Type B pancreatic cell (in vitro differentiated cells): Measurements from ENCODE around the gene EMD. TPM values are rescaled to one million over a fixed set of nuclear protein-coding genes. Genes with fewer than 3 reads are reported as not detected.
A peak's percentile ranks its signal among the peaks of the same experiment; 100 is the strongest.
"Not testable (repeated sequence)": the region's sequence is repeated elsewhere in the genome, so short reads cannot be mapped to it uniquely, and the experiment has no call there.

ENCODE experiments used
- DNase-seq: peaks from one replicate; pipeline ENCODE4 v3.0.0; 2021; ENCODE audit warnings: mixed read lengths; ENCODE audit not compliant: unreplicated experiment; ENCODE audit errors: extremely low spot score
- H3K27ac Mint-ChIP-seq: 2 replicates; pipeline ENCODE4 v1.8.0; 2021; ENCODE audit warnings: mild to moderate bottlenecking, mixed read lengths
- H3K27me3 Mint-ChIP-seq: 2 replicates; pipeline ENCODE4 v1.8.0; 2021; ENCODE audit warnings: mixed read lengths
- H3K36me3 Mint-ChIP-seq: 2 replicates; pipeline ENCODE4 v1.8.0; 2021; ENCODE audit warnings: mixed read lengths
- H3K4me1 Mint-ChIP-seq: one replicate; pipeline ENCODE4 v1.8.0; 2021; ENCODE audit warnings: mixed read lengths; ENCODE audit not compliant: unreplicated experiment
- H3K4me3 Mint-ChIP-seq: 2 replicates; pipeline ENCODE4 v1.8.0; 2021; ENCODE audit warnings: mild to moderate bottlenecking, mixed read lengths
- H3K9me3 Mint-ChIP-seq: 2 replicates; pipeline ENCODE4 v1.8.0; 2021; ENCODE audit warnings: mixed read lengths
- CTCF ChIP-seq: fragments of 200-600 bp; sonication (generic); conservative IDR thresholded peaks from 2 replicates; pipeline ENCODE4 v1.5.0; 2021; ENCODE audit warnings: antibody characterized with exemption, mild to moderate bottlenecking
- total RNA-seq: library from RNA; stranded (reverse); gene quantifications from 2 replicates; pipeline ENCODE4 v1.2.1, GENCODE V29; 2021; ENCODE audit warnings: low replicate concordance

EMD gene
- total RNA-seq, 1 donor from 2014 or later = 56.7 TPM

- Mint-ChIP-seq H3K9me3 (no peaks in the 10 kb centered on the region), H3K27ac (peak overlapping the region; percentile 52), H3K4me3 (no peak overlapping the region), H3K4me1 (peaks cover 4% of the 10 kb centered on the region), H3K27me3 (no peaks in the 10 kb centered on the region), H3K36me3 (no peaks in the 10 kb centered on the region)
- no peak for TF ChIP-seq CTCF
- DNase-seq = no peak
Measured at GRCh38 chrX:154382483-154383069, 3.5 kb downstream of the EMD start.

DNA sequence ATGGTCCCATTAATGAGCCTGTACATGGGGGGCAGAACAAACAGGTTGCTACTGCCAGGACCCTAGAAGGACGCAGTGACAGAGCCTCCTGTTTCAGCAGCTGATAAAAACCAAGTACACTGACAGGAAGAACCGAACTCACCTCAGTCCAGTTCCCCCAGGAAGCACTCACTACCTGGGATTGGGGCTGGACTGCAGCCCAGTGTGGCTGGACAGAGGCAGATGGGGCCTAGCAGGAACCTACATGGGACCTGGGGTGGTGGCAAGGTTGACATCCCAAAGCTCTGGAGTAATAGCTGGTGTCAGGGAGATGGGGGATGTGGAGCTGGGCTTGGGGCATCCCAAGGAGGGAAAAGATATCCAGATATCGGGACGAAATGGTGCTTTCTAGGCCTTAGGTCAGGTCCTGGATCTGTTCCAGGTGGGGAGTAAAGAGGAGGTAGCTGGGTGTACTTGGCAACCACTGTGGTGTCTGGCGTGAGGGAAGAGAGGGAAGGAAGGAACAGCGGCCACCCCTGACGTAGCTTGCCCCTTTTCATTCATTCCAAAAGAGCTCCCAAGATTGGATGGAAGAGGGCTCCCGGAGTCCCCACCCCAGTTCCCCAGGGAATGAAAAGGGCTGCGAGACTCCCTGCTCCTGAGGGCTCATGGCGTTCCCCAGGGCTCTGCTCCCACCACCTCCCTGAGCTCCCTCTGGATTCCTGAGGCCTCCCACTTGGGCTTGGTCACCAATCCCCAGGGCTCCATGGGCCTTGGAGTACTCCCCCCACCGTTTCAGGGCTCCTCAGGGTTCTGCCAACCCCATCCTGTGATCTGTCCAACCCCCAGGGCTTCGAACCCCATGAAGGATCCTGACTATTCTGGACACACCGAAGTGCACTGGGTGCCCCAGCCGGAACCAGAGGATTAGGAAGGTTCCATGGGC lies 4.5 kb downstream of the EMD start:
- DNase-seq = no peak
- Mint-ChIP-seq H3K4me1 (peaks cover 4% of the 10 kb centered on the region), H3K27me3 (no peaks in the 10 kb centered on the region), H3K4me3 (peak overlapping the region; percentile 25), H3K36me3 (no peaks in the 10 kb centered on the region), H3K9me3 (no peaks in the 10 kb centered on the region), H3K27ac (peak overlapping the region; percentile 52)
- TF ChIP-seq CTCF = no peak

DNA sequence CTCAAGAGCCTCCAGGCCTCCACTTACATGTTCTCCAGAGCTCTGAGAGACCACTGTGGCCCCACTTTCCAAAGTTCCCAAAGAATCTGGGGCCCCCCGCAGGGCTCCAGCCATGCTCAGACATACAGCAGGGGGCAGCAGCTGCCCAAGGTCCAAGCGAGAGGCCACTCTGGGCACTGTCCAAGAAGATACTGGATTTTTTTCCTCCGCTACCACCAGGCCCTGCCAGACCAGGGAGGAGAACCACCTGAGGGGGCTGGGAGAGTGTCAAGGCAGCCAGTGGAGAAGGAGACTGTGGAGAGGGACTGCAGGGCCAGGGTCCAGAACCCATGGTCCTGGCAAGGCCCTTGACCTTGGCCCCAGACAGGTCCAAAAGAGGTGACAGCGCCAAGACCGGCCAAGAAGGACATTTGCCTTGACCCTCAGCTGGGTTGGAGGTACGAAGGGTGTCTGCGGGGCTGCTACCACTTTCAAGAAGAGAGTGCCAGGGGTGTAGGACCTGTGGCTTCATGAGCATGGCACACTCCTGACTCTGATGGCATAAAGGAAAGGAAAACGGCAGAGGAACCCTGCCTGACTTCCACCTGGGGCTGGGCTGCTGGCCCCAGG lies 5.3 kb downstream of the EMD start:
- no peaks in the 10 kb centered on the region for H3K27me3 Mint-ChIP-seq
- no peaks in the 10 kb centered on the region for H3K36me3 Mint-ChIP-seq
- H3K4me3 Mint-ChIP-seq = no peak overlapping the region
- peaks cover 4% of the 10 kb centered on the region for H3K4me1 Mint-ChIP-seq
- TF ChIP-seq CTCF = peak; percentile 48
- no peaks in the 10 kb centered on the region for H3K9me3 Mint-ChIP-seq
- no peak for DNase-seq
- no peak overlapping the region for H3K27ac Mint-ChIP-seq

- not testable (repeated sequence) for H3K4me1 Mint-ChIP-seq, H3K27ac Mint-ChIP-seq, DNase-seq, H3K27me3 Mint-ChIP-seq, H3K36me3 Mint-ChIP-seq, H3K9me3 Mint-ChIP-seq, H3K4me3 Mint-ChIP-seq
Measured at GRCh38 chrX:154388094-154388493, 9.0 kb downstream of the EMD start.

DNA sequence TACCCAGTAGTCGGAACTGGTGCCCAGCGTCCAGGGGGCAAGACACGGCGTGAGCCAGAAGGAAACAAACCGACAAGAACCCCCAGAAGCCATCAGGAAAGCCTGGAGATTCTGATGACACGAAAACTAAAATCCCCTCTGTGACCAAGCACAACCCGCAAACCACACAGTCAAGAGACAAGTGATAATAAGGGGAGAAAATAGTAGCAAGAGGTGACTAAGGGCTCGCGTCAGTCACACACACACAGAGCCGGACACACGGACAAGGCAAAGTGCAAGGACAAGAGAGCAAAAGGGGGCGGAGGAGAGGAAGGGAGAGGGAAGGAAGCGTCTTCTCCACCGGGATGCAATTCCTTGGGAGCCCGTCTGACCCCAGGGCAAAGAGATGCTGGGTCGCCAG lies 9.6 kb downstream of the EMD start:
- DNase-seq, H3K4me3 Mint-ChIP-seq, H3K4me1 Mint-ChIP-seq, H3K9me3 Mint-ChIP-seq, H3K27me3 Mint-ChIP-seq, H3K36me3 Mint-ChIP-seq, H3K27ac Mint-ChIP-seq: not testable (repeated sequence)

DNA sequence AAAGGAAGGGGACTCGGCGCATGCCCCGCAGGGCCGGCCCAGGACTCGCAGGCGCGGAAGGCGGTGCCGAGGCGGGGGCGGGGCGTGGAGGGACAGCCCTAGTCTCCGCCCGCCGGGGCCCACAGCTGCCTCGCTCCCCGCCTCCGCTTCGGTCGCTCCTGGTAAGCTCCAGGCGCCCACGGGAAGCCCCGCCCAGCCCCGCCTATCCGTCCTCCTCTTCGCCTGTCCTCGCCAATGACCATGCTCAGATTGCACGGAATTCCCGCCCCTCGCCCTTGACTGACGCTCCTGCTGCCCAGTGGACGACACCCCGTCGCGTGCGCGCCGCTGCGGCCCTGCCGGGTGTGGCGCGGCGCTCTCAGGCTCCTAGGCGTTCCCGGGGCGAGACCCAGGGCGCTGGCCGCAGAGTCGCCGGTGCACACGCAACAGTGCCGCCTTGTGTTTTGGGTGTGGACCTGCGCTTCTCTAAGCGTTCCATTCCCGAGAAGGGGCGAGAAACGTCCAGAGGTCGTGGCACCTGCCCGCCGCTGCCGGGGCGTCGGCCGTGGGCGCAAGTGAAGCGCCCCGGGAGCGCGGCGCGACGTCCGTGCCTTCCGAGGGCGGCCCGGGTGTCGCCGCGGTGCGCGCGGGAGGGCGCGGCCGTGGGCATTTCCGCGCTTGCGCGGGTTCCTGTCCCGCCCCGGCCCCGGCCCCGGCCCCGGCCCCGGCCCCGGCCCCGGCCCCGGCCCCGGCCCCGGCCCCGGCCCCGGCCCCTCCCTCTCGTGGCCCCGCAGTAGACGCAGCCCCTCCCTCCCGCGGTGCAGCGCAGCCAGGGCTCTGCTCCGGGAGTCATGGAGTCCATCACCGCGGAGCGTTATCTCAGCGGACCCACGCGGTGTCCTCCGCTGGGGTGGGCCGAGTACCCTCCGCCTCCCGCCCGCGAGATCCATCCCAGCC lies 11.0 kb downstream of the EMD start:
- DNase-seq, H3K4me1 Mint-ChIP-seq, H3K9me3 Mint-ChIP-seq, H3K36me3 Mint-ChIP-seq, H3K4me3 Mint-ChIP-seq, H3K27me3 Mint-ChIP-seq, H3K27ac Mint-ChIP-seq: not testable (repeated sequence)

DNA sequence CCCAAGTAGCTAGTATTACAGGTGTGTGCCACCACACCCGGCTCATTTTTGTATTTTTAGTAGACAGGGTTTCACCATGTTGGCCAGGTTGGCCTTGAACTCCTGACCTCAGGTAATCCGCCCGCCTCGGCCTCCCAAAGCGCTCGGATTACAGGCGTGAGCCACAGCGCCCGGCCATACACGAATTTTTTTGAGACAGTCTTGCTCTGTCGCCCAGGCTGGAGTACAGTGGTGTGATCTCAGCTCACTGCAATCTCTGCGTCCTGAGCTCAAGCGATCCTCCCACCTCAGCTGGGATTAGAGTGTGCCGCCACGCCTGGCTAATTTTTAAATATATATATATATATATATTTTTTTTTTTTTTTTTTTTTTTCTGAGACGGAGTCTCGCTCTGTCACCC lies 17.3 kb downstream of the EMD start:
- not testable (repeated sequence) for H3K9me3 Mint-ChIP-seq, H3K27ac Mint-ChIP-seq, H3K4me3 Mint-ChIP-seq

More for the DNA sequence above, 17.3 kb downstream of the EMD start:
- not testable (repeated sequence) for H3K27me3 Mint-ChIP-seq, DNase-seq
- Mint-ChIP-seq H3K36me3 (peaks cover 20% of the 10 kb centered on the region), H3K4me1 (peaks cover 15% of the 10 kb centered on the region)
